Duodenal mucosa (tissue), 2 donors: Measurements from ENCODE around the gene DDT.
"Not testable (repeated sequence)": the region's sequence is repeated elsewhere in the genome, so short reads cannot be mapped to it uniquely, and the experiment has no call there.

Source experiments
- H3K27ac ChIP-seq: one replicate; pipeline ENCODE4 v1.7.0; 2013; ENCODE audit warnings: low read depth, low read length
- H3K27me3 ChIP-seq, 2 donors: one replicate each; pipeline ENCODE4 v1.7.0; 2013; ENCODE audit warnings: low read length in 2 of 2, control low read depth in 1 of 2; ENCODE audit not compliant: insufficient read depth in 2 of 2, control insufficient read depth in 1 of 2
- H3K36me3 ChIP-seq, 2 donors: one replicate each; pipeline ENCODE4 v1.7.0; 2013; ENCODE audit warnings: low read length in 2 of 2, control low read depth in 1 of 2; ENCODE audit not compliant: insufficient read depth in 2 of 2, control insufficient read depth in 1 of 2
- H3K4me1 ChIP-seq, 2 donors: one replicate each; pipeline ENCODE4 v1.7.0; 2013; ENCODE audit warnings: low read length in 2 of 2, control low read depth in 1 of 2; ENCODE audit not compliant: insufficient read depth in 2 of 2, control insufficient read depth in 1 of 2
- H3K4me3 ChIP-seq, 2 donors: one replicate each; pipeline ENCODE4 v1.7.0; 2013; ENCODE audit warnings: low read length in 2 of 2, low read depth in 1 of 2
- H3K9ac ChIP-seq, 2 donors: one replicate each; pipeline ENCODE4 v1.7.0; 2013; ENCODE audit warnings: low read length in 2 of 2, low read depth in 1 of 2
- H3K9me3 ChIP-seq, 2 donors: one replicate each; pipeline ENCODE4 v1.7.0; 2013; ENCODE audit warnings: low read length in 2 of 2, control low read depth in 1 of 2; ENCODE audit not compliant: control insufficient read depth in 1 of 2

Gene DDT

DNA sequence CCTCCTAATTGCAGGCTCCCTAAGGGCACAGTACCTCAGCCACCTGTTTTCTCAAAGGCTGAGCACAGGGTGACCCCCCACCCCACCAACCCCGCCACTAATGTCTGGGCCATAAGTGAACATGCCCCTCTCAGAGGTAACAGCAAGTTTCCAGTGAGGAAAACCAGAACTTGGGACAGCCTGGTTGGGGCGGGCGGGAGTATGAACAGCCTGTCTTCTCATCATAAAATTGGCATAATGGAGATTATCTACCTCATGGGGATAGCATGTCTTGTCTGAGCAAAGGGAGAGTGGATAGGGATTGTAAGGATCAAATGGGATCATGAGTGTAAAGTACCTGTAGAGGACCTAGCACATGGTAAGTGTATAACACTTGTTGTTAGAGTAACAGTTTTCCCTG is 2.3 kb downstream of the DDT start:
- not testable (repeated sequence) for H3K27me3 ChIP-seq, H3K9ac ChIP-seq, H3K9me3 ChIP-seq, H3K4me3 ChIP-seq, H3K27ac ChIP-seq
- peaks cover 0 to 21% of the 10 kb centered on the region in 2 donors for H3K4me1 ChIP-seq
- H3K36me3 ChIP-seq, result peaks cover 22 to 29% of the 10 kb centered on the region in 2 donors

DNA sequence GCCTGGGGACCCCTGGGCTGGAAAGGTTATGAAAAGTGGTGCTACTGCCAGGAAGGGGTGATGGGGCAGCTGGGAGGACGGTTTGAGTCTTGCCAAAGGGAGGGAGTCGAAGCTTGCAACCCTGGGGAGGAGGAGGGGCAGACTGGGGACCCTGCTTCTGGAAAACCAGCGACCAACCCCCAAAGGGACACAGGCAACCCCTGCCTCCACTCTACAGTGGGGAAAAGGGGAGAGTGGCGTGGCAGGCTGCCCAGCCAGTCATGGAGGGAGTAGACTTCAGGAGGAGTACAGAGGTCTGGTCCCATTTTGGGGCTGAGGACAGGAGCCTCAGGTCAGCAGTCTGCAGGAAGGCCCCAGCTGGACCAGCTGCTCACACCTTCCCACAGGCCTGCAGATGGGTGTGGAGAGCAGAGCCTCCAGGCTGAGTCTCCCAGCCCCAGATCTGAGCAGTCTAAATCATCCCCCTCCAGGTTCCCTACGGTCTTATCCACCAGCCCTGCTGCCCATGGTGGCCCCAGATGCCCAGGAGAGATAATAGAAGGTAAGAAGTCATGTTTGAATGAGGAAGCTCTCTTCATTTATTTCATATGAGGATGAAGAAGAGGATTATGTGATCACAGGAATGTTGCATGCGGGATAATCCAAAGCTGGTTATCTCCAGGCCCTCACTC is 3.3 kb downstream of the DDT start:
- no peaks in the 10 kb centered on the region for H3K9me3 ChIP-seq
- H3K9ac ChIP-seq, result no peak overlapping the region
- H3K27ac ChIP-seq, result no peak overlapping the region
- peaks cover 22 to 29% of the 10 kb centered on the region in 2 donors for H3K36me3 ChIP-seq
- peaks cover 0 to 21% of the 10 kb centered on the region in 2 donors for H3K4me1 ChIP-seq
- no peaks in the 10 kb centered on the region for H3K27me3 ChIP-seq
- no peak overlapping the region for H3K4me3 ChIP-seq

- no peak overlapping the region for H3K27ac ChIP-seq
Measured at GRCh38 chr22:23970201-23970641, 4.0 kb downstream of the DDT start.

DNA sequence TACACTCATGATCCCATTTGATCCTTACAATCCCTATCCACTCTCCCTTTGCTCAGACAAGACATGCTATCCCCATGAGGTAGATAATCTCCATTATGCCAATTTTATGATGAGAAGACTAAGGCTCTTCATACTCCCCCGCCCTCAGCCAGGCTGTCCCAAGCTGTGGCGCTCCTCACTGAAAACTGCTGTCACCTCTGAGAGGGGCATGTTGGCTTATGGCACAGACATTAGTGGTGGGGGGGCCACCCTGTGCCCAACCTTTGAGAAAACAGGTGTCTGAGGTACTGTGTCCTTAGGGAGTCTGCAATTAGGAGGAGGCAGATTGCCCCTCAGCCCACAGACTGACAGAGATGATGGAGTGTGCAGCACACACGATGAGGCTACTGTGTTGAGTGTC is 5.2 kb downstream of the DDT start:
- H3K4me1 ChIP-seq, result peaks cover 0 to 21% of the 10 kb centered on the region in 2 donors
- no peaks in the 10 kb centered on the region for H3K9me3 ChIP-seq
- H3K9ac ChIP-seq, result no peak overlapping the region
- H3K36me3 ChIP-seq, result peaks cover 22 to 29% of the 10 kb centered on the region in 2 donors
- H3K4me3 ChIP-seq, result no peak overlapping the region
- H3K27ac ChIP-seq, result no peak overlapping the region
- H3K27me3 ChIP-seq, result no peaks in the 10 kb centered on the region

More at GRCh38 chr22:23970201-23970641, 4.0 kb downstream of the DDT start:
- Histone ChIP-seq H3K27me3 (no peaks in the 10 kb centered on the region), H3K4me3 (no peak overlapping the region), H3K9ac (no peak overlapping the region), H3K4me1 (peaks cover 0 to 21% of the 10 kb centered on the region in 2 donors), H3K36me3 (peaks cover 22 to 29% of the 10 kb centered on the region in 2 donors), H3K9me3 (no peaks in the 10 kb centered on the region)

GRCh38 chr22:23966568-23966967 is 7.7 kb downstream of the DDT start, which contains the start of gene DDTL:
TSS of gene DDTL (plus strand) at chr22:23966888. CDS start at chr22:23966915, 27 bp downstream.
- not testable (repeated sequence) for H3K27ac ChIP-seq, H3K4me3 ChIP-seq, H3K9me3 ChIP-seq, H3K9ac ChIP-seq, H3K27me3 ChIP-seq
- Histone ChIP-seq H3K4me1 (peaks cover 0 to 16% of the 10 kb centered on the region in 2 donors), H3K36me3 (peaks cover 17 to 26% of the 10 kb centered on the region in 2 donors)

DNA sequence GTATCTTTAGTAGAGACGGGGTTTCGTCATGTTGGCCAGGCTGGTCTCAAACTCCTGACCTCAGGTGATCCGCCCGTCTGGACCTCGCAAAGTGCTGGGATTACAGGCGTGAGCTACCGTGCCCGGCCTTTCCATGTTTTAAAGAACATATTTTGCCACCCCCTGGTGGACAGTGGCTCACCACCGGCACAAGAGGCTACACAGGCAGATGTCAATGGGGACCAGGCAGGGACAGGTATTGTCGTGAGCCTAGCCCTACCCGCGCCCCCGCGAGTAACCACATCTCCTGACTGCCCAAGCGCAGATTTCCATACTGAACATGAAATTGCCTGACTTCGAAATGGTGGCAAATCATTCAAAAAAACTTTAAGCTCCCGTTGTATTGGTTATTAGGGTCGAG is 8.1 kb downstream of the DDT start:
- not testable (repeated sequence) for H3K9me3 ChIP-seq, H3K27me3 ChIP-seq, H3K4me3 ChIP-seq, H3K27ac ChIP-seq, H3K9ac ChIP-seq
- Histone ChIP-seq H3K36me3 (peaks cover 12 to 21% of the 10 kb centered on the region in 2 donors), H3K4me1 (peaks cover 0 to 13% of the 10 kb centered on the region in 2 donors)

DNA sequence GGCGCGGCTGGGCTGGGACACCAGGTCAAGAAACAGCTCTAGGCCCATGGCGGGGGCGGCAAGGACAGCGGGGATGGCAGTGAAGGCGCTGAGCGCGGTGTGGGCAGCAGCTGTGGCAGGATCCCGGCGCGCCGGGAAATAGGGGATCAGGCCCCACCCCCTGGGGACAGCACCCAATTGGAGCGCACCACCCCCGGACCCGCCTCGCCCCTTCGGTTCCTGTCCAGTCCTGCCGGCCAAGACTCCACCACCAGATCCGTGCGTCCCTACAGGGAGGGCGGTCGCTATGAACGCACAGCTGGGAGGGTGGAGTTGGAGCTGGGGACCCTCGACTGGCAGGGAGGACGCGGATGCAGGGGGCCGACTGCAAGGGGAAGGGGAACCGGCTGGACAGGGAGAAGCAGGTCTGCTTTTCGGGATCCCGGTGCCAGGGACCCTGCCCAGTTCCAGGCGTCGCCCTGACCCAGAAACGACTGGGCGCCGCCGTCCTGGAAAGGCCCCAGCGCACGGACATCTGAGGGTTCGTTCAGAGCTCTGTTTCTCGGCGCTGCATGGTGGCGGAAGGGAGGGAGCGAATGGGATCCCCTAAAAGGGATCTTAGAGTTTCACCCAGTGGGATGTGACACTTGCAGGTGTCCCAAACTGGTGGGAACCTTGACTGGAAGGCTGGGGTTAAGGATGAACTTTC is 13.0 kb downstream of the DDT start, which contains the start of gene GSTT2B:
Gene GSTT2B, minus strand, starts transcription at position 112 of the 688 bp plus-strand sequence. Its CDS starts 64 bp downstream, at position 48.
- not testable (repeated sequence) for H3K4me1 ChIP-seq, H3K9ac ChIP-seq, H3K4me3 ChIP-seq, H3K36me3 ChIP-seq, H3K27ac ChIP-seq, H3K9me3 ChIP-seq, H3K27me3 ChIP-seq

DNA sequence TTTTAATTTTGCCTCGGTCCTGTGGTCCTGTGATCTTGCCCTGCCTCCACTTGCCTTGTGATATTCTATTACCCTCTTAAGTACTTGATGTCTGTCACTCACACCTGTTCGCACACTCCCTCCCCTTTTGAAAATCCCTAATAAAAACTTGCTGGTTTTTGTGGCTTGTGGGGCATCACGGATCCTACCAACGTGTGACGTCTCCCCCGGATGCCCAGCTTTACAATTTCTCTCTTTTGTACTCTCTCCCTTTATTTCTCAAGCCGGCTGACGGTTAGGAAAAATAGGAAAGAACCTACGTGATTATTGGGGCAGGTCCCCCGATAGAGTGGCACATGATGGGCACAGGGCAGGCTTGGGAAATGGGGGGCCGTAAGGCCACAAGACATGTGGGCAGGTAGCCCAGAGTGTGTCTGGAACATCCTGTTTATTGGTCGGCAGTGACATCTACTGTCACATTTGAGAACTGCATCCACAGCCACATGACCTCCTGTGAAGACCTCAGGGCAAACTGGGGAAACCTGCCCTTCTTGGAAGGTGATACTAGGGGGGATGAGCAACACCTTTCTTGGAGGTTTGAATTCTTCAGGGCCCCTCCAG is 17.8 kb downstream of the DDT start:
- not testable (repeated sequence) for H3K4me3 ChIP-seq, H3K4me1 ChIP-seq, H3K27ac ChIP-seq, H3K9ac ChIP-seq, H3K9me3 ChIP-seq, H3K27me3 ChIP-seq, H3K36me3 ChIP-seq

DNA sequence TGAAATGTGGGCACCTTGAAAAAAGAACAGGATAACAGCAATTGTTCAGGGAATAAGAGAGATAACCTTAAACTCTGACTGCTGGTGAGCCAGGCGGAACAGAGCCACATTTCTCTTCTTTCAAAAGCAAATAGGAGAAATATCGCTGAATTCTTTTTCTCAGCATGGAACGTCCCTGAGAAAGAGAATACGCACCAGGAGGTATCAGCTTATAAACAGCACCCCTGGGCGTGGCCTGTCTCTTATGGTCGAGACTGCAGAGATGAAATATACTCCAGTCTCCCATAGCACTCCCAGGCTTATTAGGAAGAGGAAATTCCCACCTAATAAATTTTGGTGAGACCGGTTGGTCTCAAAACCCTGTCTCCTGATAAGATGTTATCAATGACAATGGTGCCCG is 18.4 kb downstream of the DDT start:
- not testable (repeated sequence) for H3K4me1 ChIP-seq, H3K4me3 ChIP-seq, H3K27ac ChIP-seq, H3K9ac ChIP-seq, H3K36me3 ChIP-seq, H3K9me3 ChIP-seq, H3K27me3 ChIP-seq

DNA sequence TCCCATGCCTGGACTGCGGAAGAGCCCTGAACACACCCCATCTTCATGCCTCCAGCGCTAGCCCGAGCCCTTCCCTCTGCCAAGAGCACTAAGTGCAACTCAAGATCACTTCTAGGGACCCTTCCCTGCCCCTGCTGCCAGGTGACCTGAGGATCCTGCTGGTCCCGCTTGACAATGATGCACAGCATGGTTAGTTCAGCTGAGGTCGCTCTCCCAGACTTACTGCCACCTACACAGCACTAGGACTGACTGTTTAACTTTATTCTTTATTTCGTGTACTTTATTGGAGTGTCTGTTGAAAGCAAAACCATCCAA is 19.3 kb downstream of the DDT start:
- not testable (repeated sequence) for H3K4me1 ChIP-seq, H3K27me3 ChIP-seq, H3K27ac ChIP-seq, H3K9ac ChIP-seq, H3K9me3 ChIP-seq, H3K4me3 ChIP-seq, H3K36me3 ChIP-seq
